MM.1S (cell line): ENCODE results near the gene TPM4.

ENCODE experiments used
- CTCF ChIP-seq: fragments of 300-600 bp; sonication (generic); IDR thresholded peaks from 2 replicates; pipeline ENCODE4 v1.5.1; 2016; ENCODE audit warnings: antibody characterized with exemption, low read length, mixed read lengths
- EZH2phosphoT487 ChIP-seq: fragments of 300-600 bp; sonication (generic); IDR thresholded peaks from 2 replicates; pipeline ENCODE4 v1.6.1; 2018; ENCODE audit warnings: antibody characterized with exemption, low read length

GRCh38 chr19:16048583-16048982 is 27.7 kb upstream of the TPM4 start:
- no peak for TF ChIP-seq CTCF
- TF ChIP-seq EZH2phosphoT487, result no peak
